Spleen (tissue), 11 donors: ENCODE results near the gene MICAL3. TPM values are rescaled to one million over a fixed set of nuclear protein-coding genes. Genes with fewer than 3 reads are reported as not detected.
A peak's percentile ranks its signal among the peaks of the same experiment; 100 is the strongest.

ENCODE experiments used
- DNase-seq: peaks from one replicate; pipeline ENCODE4 v3.0.0-alpha.2; 2020
- H3K27ac ChIP-seq, 8 donors: fragments of 200-600 bp; sonication (generic) in 7 of 8; 1 replicate in 4 of 8; 2 replicates in 4 of 8; pipeline versions ENCODE4 v1.5.0 to v1.8.0; 2016 to 2021; ENCODE audit warnings: inconsistent platforms in 4 of 8, mild to moderate bottlenecking in 4 of 8, moderate library complexity in 1 of 8
- H3K27me3 ChIP-seq, 7 donors: fragments of 200-600 bp; sonication (generic) in 6 of 7; replicated peaks in 1 of 7; 1 replicate in 4 of 7; 2 replicates in 3 of 7; pipeline versions ENCODE4 v1.5.0 to v1.8.0; 2016 to 2021; ENCODE audit warnings: inconsistent platforms in 3 of 7, mild to moderate bottlenecking in 1 of 7
- H3K36me3 ChIP-seq, 6 donors: fragments of 200-600 bp; sonication (generic) in 5 of 6; 1 replicate in 4 of 6; 2 replicates in 2 of 6; pipeline versions ENCODE4 v1.5.0 to v1.8.0; 2016 to 2021; ENCODE audit warnings: inconsistent platforms in 2 of 6
- H3K4me1 ChIP-seq, 6 donors: fragments of 200-600 bp; sonication (generic) in 5 of 6; 1 replicate in 3 of 6; 2 replicates in 3 of 6; pipeline versions ENCODE4 v1.5.0 to v1.8.0; 2016 to 2021; ENCODE audit warnings: inconsistent platforms in 3 of 6
- H3K4me3 ChIP-seq, 8 donors: fragments of 200-600 bp; sonication (generic) in 7 of 8; 1 replicate in 4 of 8; 2 replicates in 4 of 8; pipeline versions ENCODE4 v1.5.0 to v1.8.0; 2016 to 2021; ENCODE audit warnings: inconsistent platforms in 4 of 8, mild to moderate bottlenecking in 4 of 8, moderate library complexity in 2 of 8
- H3K9me3 ChIP-seq, 8 donors: fragments of 200-600 bp; sonication (generic) in 7 of 8; 1 replicate in 4 of 8; 2 replicates in 4 of 8; pipeline versions ENCODE4 v1.5.0 to v1.8.0; 2016 to 2021; ENCODE audit warnings: inconsistent platforms in 4 of 8
- POLR2A ChIP-seq, 3 donors: fragments of 450-650 bp; IDR thresholded peaks; one replicate each; pipeline ENCODE4 v1.5.1; 2017; ENCODE audit warnings: antibody characterized with exemption in 3 of 3, mild to moderate bottlenecking in 1 of 3
- POLR2AphosphoS5 ChIP-seq, 3 donors: sonication (generic); formaldehyde crosslinking; IDR thresholded peaks; one replicate each; pipeline ENCODE4 v1.5.1; 2017; ENCODE audit warnings: antibody characterized with exemption in 3 of 3
- WGBS, 5 donors: extraction: QIAGEN DNeasy Blood & Tissue Kit in 3 of 5; methylation state at CpG; one replicate each; pipeline versions ENCODE4 v1.1.5 to v1.1.7; 2013 to 2018; 5-methylcytosine and 5-hydroxymethylcytosine counted together
- intact Hi-C: fragments of 100-400 bp; cut with DNase I; formaldehyde crosslinking; loops from one replicate; pipeline ENCODE4 v1.15.0; 2023; ENCODE audit warnings: low total_unique reads
- polyA plus RNA-seq, 3 donors: library from polyadenylated mRNA; stranded (reverse); fragments of 200-250 nt; gene quantifications; one replicate each; pipeline ENCODE4 v1.2.1, GENCODE V29; 2013
- total RNA-seq, 7 donors: library from RNA; depleted of rRNA in 3 of 7; stranded (reverse); fragments of >200 nt in 3 of 7; fragmentation: NEBNext Ultra II Directional in 4 of 7; extraction: Animal tissue kit (Norgen Biotek cat#: 25700) in 4 of 7; gene quantifications; one replicate each; pipeline versions ENCODE4 v1.1.0 to v1.2.1, GENCODE V29; 2016 to 2021
- TF ChIP-seq, protein P1 (sequence below), 11 experiments: fragments of 200-600 bp in 7 of 11; fragments of 450-650 bp in 4 of 11; sonication (generic) in 4 of 11; IDR thresholded peaks in 8 of 11; conservative IDR thresholded peaks in 3 of 11; 1 replicate in 7 of 11; 2 replicates in 4 of 11; pipeline versions ENCODE4 v1.4.0 to v1.8.0; 2016 to 2021; ENCODE audit warnings: antibody characterized with exemption in 11 of 11, inconsistent platforms in 4 of 11, mild to moderate bottlenecking in 1 of 11
- donor health status: healthy with polysubstance abuse.
- donor health status: DM: no; HTN: no; CAD: no; lungs with moderate emphysema.
- donor health status: DM: no; HTN: no; CAD: no.
- donor health status: Bipolar disorder and iron deficiency.
- donor health status: healthy.
- donor health status: DM: no; HTN: no; CAD: no.
- donor health status: DM: yes; HTN: yes; CAD: no.

MICAL3 gene
- total and polyA plus RNA-seq, 10 donors = 2.6 to 133 (median 75.2) TPM

DNA sequence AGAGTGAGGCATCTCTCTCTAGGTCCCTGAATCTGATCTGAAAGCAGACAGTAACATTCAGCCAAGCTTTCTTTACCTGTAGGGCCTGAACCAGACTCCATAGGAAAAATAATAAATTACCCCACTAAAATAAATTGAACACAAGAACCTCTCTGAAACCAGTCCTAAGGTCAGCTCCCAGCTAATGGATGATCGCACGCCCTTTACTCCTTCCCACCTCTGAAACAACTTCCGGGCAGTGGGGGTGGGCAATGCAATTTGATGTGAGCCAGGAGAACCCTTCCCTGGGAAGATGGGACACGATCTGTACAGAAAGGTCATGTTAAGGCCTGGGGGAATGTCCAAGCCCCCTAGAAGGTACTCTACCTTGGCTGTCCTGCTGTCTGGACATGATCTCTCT, 71.2 kb downstream of the MICAL3 start:
- DNase-seq = no peak
- 89 to 95% (median 95%) methylated on average over 4 of the region's 4 CpGs for WGBS, 5 donors
- Histone ChIP-seq H3K4me1 (peaks cover 5 to 84% (median 50%) of the 10 kb centered on the region in 6 donors), H3K36me3 (peaks cover 0 to 16% (median 0%) of the 10 kb centered on the region in 6 donors), H3K27ac (no peak overlapping the region), H3K27me3 (no peaks in the 10 kb centered on the region), H3K4me3 (no peak overlapping the region), H3K9me3 (no peaks in the 10 kb centered on the region)
- intact Hi-C loops = no loop called here
- TF ChIP-seq, protein P1, sequence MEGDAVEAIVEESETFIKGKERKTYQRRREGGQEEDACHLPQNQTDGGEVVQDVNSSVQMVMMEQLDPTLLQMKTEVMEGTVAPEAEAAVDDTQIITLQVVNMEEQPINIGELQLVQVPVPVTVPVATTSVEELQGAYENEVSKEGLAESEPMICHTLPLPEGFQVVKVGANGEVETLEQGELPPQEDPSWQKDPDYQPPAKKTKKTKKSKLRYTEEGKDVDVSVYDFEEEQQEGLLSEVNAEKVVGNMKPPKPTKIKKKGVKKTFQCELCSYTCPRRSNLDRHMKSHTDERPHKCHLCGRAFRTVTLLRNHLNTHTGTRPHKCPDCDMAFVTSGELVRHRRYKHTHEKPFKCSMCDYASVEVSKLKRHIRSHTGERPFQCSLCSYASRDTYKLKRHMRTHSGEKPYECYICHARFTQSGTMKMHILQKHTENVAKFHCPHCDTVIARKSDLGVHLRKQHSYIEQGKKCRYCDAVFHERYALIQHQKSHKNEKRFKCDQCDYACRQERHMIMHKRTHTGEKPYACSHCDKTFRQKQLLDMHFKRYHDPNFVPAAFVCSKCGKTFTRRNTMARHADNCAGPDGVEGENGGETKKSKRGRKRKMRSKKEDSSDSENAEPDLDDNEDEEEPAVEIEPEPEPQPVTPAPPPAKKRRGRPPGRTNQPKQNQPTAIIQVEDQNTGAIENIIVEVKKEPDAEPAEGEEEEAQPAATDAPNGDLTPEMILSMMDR (IDR thresholded peaks at IDR 0.05 in 8 of 11, conservative IDR thresholded peaks at IDR 0.05 in 3 of 11) = no peak
- no peak for TF ChIP-seq POLR2A (IDR thresholded peaks at IDR 0.05)
- TF ChIP-seq POLR2AphosphoS5 (IDR thresholded peaks at IDR 0.05) = no peak

DNA sequence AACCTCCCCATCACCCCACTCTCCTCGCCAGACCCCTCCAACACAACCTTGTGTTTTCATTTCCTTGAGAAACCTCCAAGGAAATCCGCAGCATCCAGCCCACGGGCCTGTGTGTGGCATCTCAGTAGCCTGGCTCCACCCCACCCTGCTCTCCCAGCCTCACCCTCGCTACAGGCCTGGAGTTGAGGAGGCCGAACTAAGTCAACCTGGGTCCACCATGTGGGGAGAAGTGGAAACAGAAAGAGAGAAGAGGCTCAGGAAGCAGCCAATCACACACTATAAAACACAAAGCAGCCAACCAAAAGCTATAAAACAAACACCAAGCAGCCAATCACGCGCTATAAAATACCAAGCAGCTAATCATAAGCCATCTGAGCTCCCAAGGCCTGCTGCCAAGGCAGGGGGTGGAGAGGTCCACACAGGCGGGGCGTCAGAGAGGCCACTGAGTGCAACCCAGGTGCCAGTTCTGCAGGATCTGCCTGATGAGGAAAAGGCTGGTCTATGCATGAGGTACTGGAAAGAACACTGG, 72.0 kb downstream of the MICAL3 start:
- WGBS, 5 donors = 88 to 97% (median 94%) methylated on average over 9 of the region's 9 CpGs
- Histone ChIP-seq H3K9me3 (no peaks in the 10 kb centered on the region), H3K27me3 (no peaks in the 10 kb centered on the region), H3K27ac (peak overlapping the region in 1 of 8 donors; percentile 63), H3K36me3 (peaks cover 0 to 15% (median 0%) of the 10 kb centered on the region in 6 donors), H3K4me3 (no peak overlapping the region), H3K4me1 (peaks cover 8 to 89% (median 54%) of the 10 kb centered on the region in 6 donors)
- DNase-seq = no peak
- intact Hi-C loops = no loop called here
- TF ChIP-seq POLR2AphosphoS5 (IDR thresholded peaks at IDR 0.05) = no peak
- no peak for TF ChIP-seq POLR2A (IDR thresholded peaks at IDR 0.05)
- TF ChIP-seq, protein P1 (IDR thresholded peaks at IDR 0.05 in 8 of 11, conservative IDR thresholded peaks at IDR 0.05 in 3 of 11) = no peak

DNA sequence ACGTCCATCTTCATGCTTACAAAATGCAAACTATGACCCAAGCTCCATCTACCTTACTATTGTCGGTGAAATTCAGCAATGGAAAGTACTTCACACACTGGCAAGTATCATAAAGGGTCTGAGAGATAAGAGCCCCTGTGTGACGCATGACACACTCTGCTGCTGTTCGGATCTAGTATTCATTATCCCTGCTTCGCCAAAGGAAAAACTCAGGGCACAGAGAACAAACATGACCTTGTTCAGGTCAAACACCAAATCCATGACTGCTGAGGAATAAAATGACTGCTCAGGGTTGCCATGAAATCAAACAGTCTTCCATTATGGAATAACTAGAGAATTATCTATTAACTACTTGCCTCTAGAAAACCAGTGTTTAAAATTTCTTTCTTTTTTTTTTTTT, 73.0 kb downstream of the MICAL3 start:
- Histone ChIP-seq H3K4me3 (no peak overlapping the region), H3K4me1 (peaks cover 17 to 89% (median 59%) of the 10 kb centered on the region in 6 donors), H3K36me3 (peaks cover 0 to 5% (median 0%) of the 10 kb centered on the region in 6 donors), H3K27me3 (no peaks in the 10 kb centered on the region), H3K27ac (peak overlapping the region in 7 of 8 donors; percentile 22 to 64 (median 58)), H3K9me3 (no peaks in the 10 kb centered on the region)
- intact Hi-C loops = no loop called here
- no peak for DNase-seq
- WGBS, 5 donors = 56 to 85% (median 69%) methylated on average over 5 of the region's 5 CpGs
- TF ChIP-seq POLR2AphosphoS5 (IDR thresholded peaks at IDR 0.05) (no peak), POLR2A (IDR thresholded peaks at IDR 0.05) (no peak)
- TF ChIP-seq, protein P1 (IDR thresholded peaks at IDR 0.05 in 8 of 11, conservative IDR thresholded peaks at IDR 0.05 in 3 of 11) = no peak

DNA sequence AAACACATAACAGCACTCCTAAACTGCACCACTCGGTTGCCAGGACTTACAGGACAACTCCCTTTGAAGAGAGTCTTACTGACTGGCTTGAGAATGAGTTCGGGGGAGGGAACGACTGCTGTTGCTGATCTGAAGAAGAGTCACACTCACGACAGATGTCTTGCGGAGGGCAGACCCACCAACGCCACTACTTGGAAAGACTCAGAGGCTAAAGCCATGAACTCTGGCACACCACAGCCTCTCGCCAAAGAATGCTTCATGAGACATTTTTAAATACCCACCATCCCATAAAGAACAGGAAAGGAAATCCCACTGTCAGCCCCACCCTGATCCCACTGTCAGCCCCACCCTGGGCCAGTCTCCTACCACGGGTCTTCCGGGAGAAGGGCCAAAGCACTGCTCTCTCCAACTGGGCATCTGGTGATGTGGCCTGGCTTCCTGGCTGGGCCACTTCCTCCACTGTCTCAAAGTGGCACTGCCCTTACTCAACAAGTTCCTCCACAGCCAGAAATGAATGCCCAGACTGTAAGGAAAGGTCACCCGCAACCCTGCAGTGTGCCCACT, 73.6 kb downstream of the MICAL3 start:
- H3K9me3 ChIP-seq = no peaks in the 10 kb centered on the region
- H3K27ac ChIP-seq = peak overlapping the region in 7 of 8 donors; percentile 22 to 64 (median 58)
- intact Hi-C loops = no loop called here
- H3K4me3 ChIP-seq = no peak overlapping the region
- no peaks in the 10 kb centered on the region for H3K27me3 ChIP-seq
- no peak for DNase-seq
- TF ChIP-seq POLR2A (IDR thresholded peaks at IDR 0.05) = no peak
- TF ChIP-seq POLR2AphosphoS5 (IDR thresholded peaks at IDR 0.05) = peak in 2 of 3 donors; percentile 40 to 49
- TF ChIP-seq, protein P1 (IDR thresholded peaks at IDR 0.05 in 8 of 11, conservative IDR thresholded peaks at IDR 0.05 in 3 of 11) = no peak
- no peaks in the 10 kb centered on the region for H3K36me3 ChIP-seq
- H3K4me1 ChIP-seq = peaks cover 22 to 89% (median 59%) of the 10 kb centered on the region in 6 donors
- WGBS, 5 donors = 58 to 75% (median 61%) methylated on average over 8 to 10 of the region's 10 CpGs
